ENCODE results near the gene DCTPP1. TPM values are rescaled to one million over a fixed set of nuclear protein-coding genes. Genes with fewer than 3 reads are reported as not detected.
"Not testable (repeated sequence)": the region's sequence is repeated elsewhere in the genome, so short reads cannot be mapped to it uniquely, and the experiment has no call there.

The DCTPP1 gene
- total RNA-seq (10 to 100 TPM; 15.0 to 18.0 TPM), polyA plus RNA-seq (100 to 1,000 TPM in 1 of 2 donors, 10 to 100 TPM in 1; 87.0 to 115 TPM)

DNA sequence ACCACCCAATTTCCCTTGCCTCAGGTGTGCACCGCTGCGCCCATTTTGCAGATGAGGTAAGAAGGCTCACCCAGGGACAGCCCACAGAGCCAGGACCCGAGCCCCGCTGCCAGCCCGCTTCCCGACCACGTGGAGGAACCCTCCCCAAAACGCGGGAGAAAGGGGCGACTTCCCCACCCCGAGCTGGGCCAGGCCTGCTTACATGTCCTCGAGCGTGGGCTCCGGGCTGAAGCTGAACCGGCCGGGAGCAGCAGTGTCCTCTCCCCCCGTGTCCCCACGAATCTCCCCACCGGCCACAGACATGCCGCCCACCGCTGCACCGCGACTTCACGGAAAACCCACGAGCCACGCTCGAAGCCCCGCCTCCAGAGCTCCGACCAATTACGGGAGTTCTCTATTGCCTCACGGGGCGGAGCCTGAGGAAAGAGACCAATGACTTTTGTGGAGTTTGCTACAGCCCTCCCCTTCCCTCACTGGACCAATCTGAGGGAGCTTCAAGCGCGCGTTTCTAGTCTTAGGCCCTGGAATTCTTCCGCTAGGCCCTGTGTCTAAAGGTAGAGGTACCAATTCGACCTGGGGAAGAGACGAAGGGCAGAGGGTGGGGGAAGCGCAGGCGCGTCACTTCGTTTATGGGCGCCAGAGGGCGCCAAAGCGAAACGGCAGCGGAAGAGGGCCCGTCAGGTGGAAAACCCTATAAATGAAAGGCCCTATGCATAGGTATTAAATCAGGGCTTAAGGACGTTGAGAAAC, at the start of gene DCTPP1:
Gene DCTPP1 (minus strand): TSS at position 353 of the 750 bp plus-strand sequence. CDS start 50 bp downstream, at position 303.
- Histone ChIP-seq H3K9me3 (ENCODE audit: control insufficient read depth in 1 of 2, low read length in 2 of 2) (no peaks in the 10 kb centered on the region), H3K36me3 (ENCODE audit: insufficient read depth, low read length) (peaks cover 8% of the 10 kb centered on the region), H3K4me3 (ENCODE audit: low read length in 2 of 2) (peak within 1 kb of the TSS; percentile 76 to 84), H3K27ac (ENCODE audit: low read depth, low read length) (peak within 1 kb of the TSS; percentile 72), H3K4me1 (ENCODE audit: insufficient read depth, low read length) (peaks cover 32% of the 10 kb centered on the region), H3K27me3 (ENCODE audit: insufficient read depth, low read length) (no peaks in the 10 kb centered on the region)
- peaks cover 15 to 16% of the 10 kb centered on the region in 2 donors for H3K36me3 Mint-ChIP-seq
- peak within 1 kb of the TSS in 1 of 8 donors; percentile 35 for H3K4me3 Mint-ChIP-seq
- H3K27ac Mint-ChIP-seq: peak within 1 kb of the TSS in 2 of 7 donors; percentile 70 to 84
- no peaks in the 10 kb centered on the region for H3K9me3 Mint-ChIP-seq
- ChIA-PET CTCF (ENCODE audit: partially characterized antibody) (interaction anchor here (0.6 to 2.6 kb wide), 55 partner anchors 8 to 364 kb away, joined by 3 to 39 read pairs (median 5); partner anchors contain the start of genes ALDOA, CORO1A, SEPHS2 and ZNF688), POLR2A (ENCODE audit: partially characterized antibody) (interaction anchor here (0.6 to 3.0 kb wide), 50 partner anchors 11 to 1446 kb away, joined by 3 to 91 read pairs (median 8); partner anchors contain the start of genes ALDOA, CD2BP2, CORO1A and FBRS)
- intact Hi-C loops (cut with micrococcal nuclease): loop anchor here (1.0 to 2.0 kb wide), 12 partner anchors 12 to 228 kb away; partner anchors contain the start of genes FBRS, ITGAL, SEPHS2 and ZNF764
- no peaks in the 10 kb centered on the region for H3K27me3 Mint-ChIP-seq
- peaks cover 17 to 28% (median 21%) of the 10 kb centered on the region in 4 donors for H3K4me1 Mint-ChIP-seq
- DNase-seq: peak; percentile 95 to 99 (median 98)

- H3K9me3 Mint-ChIP-seq: no peaks in the 10 kb centered on the region
- Histone ChIP-seq H3K27ac (ENCODE audit: low read depth, low read length) (no peak overlapping the region), H3K4me3 (ENCODE audit: low read length in 2 of 2) (no peak overlapping the region), H3K4me1 (ENCODE audit: insufficient read depth, low read length) (peaks cover 87% of the 10 kb centered on the region), H3K36me3 (ENCODE audit: insufficient read depth, low read length) (peaks cover 57% of the 10 kb centered on the region), H3K9me3 (ENCODE audit: control insufficient read depth in 1 of 2, low read length in 2 of 2) (no peaks in the 10 kb centered on the region), H3K27me3 (ENCODE audit: insufficient read depth, low read length) (no peaks in the 10 kb centered on the region)
- peak overlapping the region; percentile 25 to 95 (median 80) for H3K27ac Mint-ChIP-seq
- no peaks in the 10 kb centered on the region for H3K27me3 Mint-ChIP-seq
- intact Hi-C loops (cut with micrococcal nuclease): loop anchor here (10.0 kb wide), 1 partner anchor 46 kb away; the partner anchor contains the start of gene ZNF768
- POLR2A ChIA-PET (ENCODE audit: partially characterized antibody): interaction anchor here (0.8 to 41.1 kb wide), 10 partner anchors 8 to 93 kb away, joined by 3 to 1162 read pairs (median 8); partner anchors contain the start of genes DCTPP1, ITGAL, SEPHS2 and ZNF688
- CTCF ChIA-PET (ENCODE audit: partially characterized antibody): interaction anchor here (1.5 to 5.5 kb wide), 3 partner anchors 9 to 29 kb away, joined by 5 to 45 read pairs (median 7); no protein-coding TSS in a partner anchor
- H3K4me1 Mint-ChIP-seq: peaks cover 40 to 82% (median 54%) of the 10 kb centered on the region in 4 donors
- DNase-seq: no peak
- H3K36me3 Mint-ChIP-seq: peaks cover 57 to 73% of the 10 kb centered on the region in 2 donors
- peak overlapping the region in 2 of 8 donors; percentile 40 to 48 for H3K4me3 Mint-ChIP-seq
Measured at GRCh38 chr16:30478766-30479478, 49.1 kb upstream of the DCTPP1 start.

- Histone ChIP-seq H3K4me1 (ENCODE audit: insufficient read depth, low read length) (peaks cover 76% of the 10 kb centered on the region), H3K27ac (ENCODE audit: low read depth, low read length) (peak overlapping the region; percentile 3), H3K36me3 (ENCODE audit: insufficient read depth, low read length) (peaks cover 46% of the 10 kb centered on the region)
- H3K9me3 Mint-ChIP-seq; H3K4me3 ChIP-seq (ENCODE audit: low read length in 2 of 2); H3K9me3 ChIP-seq (ENCODE audit: control insufficient read depth in 1 of 2, low read length in 2 of 2); DNase-seq; H3K27me3 Mint-ChIP-seq; H3K27me3 ChIP-seq (ENCODE audit: insufficient read depth, low read length): not testable (repeated sequence)
- Mint-ChIP-seq H3K4me1 (peaks cover 38 to 77% (median 55%) of the 10 kb centered on the region in 4 donors), H3K36me3 (peaks cover 51 to 74% of the 10 kb centered on the region in 2 donors), H3K27ac (peak overlapping the region; percentile 79 to 95 (median 91)), H3K4me3 (peak overlapping the region in 5 of 8 donors; percentile 15 to 66 (median 38))
- ChIA-PET CTCF (ENCODE audit: partially characterized antibody) (interaction anchor here (0.7 to 7.1 kb wide), 4 partner anchors 20 to 120 kb away, joined by 3 to 143 read pairs (median 5); partner anchors contain the start of gene SEPHS2), POLR2A (ENCODE audit: partially characterized antibody) (interaction anchor here (1.2 to 41.1 kb wide), 6 partner anchors 17 to 80 kb away, joined by 3 to 1162 read pairs (median 20); partner anchors contain the start of genes DCTPP1, SEPHS2 and ZNF764)
- intact Hi-C loops (cut with micrococcal nuclease): loop anchor here (10.0 kb wide), 1 partner anchor 47 kb away; the partner anchor contains the start of gene ZNF768
Measured at GRCh38 chr16:30477773-30478172, 47.9 kb upstream of the DCTPP1 start.

DNA sequence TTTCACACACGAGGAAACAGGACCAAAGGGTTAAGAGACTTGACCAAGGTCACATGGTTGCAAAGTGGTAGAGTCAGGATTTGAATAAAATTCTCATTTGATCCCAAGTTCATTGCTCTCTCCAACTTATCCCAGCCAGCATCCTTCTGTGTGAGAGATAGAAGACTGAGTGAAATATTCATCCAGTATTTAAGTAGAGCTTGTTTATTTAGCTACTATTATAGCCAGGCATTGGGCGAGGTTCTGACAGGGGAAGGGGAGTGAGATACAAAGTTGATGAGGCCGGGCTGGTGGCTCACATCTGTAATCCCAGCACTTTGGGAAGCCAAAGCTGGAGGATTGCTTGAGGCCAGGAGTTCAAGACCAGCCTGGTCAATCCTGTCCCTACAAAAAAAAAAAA, 47.2 kb upstream of the DCTPP1 start:
- Mint-ChIP-seq H3K36me3 (peaks cover 45 to 74% of the 10 kb centered on the region in 2 donors), H3K9me3 (no peaks in the 10 kb centered on the region), H3K27me3 (no peaks in the 10 kb centered on the region), H3K27ac (peak overlapping the region; percentile 79 to 95 (median 91)), H3K4me1 (peaks cover 37 to 78% (median 55%) of the 10 kb centered on the region in 4 donors), H3K4me3 (peak overlapping the region in 3 of 8 donors; percentile 6 to 32 (median 20))
- peaks cover 38% of the 10 kb centered on the region for H3K36me3 ChIP-seq (ENCODE audit: insufficient read depth, low read length)
- H3K27me3 ChIP-seq (ENCODE audit: insufficient read depth, low read length): no peaks in the 10 kb centered on the region
- DNase-seq: no peak
- no peaks in the 10 kb centered on the region for H3K9me3 ChIP-seq (ENCODE audit: control insufficient read depth in 1 of 2, low read length in 2 of 2)
- CTCF ChIA-PET (ENCODE audit: partially characterized antibody): interaction anchor here (0.7 to 7.1 kb wide), 6 partner anchors 19 to 121 kb away, joined by 3 to 143 read pairs (median 4); partner anchors contain the start of genes DCTPP1, SEPHS2 and ZNF747
- intact Hi-C loops (cut with micrococcal nuclease): loop anchor here (10.0 kb wide), 1 partner anchor 48 kb away; the partner anchor contains the start of gene ZNF768
- H3K27ac ChIP-seq (ENCODE audit: low read depth, low read length): peak overlapping the region; percentile 11
- peaks cover 74% of the 10 kb centered on the region for H3K4me1 ChIP-seq (ENCODE audit: insufficient read depth, low read length)
- H3K4me3 ChIP-seq (ENCODE audit: low read length in 2 of 2): no peak overlapping the region
- POLR2A ChIA-PET (ENCODE audit: partially characterized antibody): interaction anchor here (1.0 to 41.1 kb wide), 8 partner anchors 17 to 81 kb away, joined by 3 to 1162 read pairs (median 17); partner anchors contain the start of genes DCTPP1, SEPHS2 and ZNF764

DNA sequence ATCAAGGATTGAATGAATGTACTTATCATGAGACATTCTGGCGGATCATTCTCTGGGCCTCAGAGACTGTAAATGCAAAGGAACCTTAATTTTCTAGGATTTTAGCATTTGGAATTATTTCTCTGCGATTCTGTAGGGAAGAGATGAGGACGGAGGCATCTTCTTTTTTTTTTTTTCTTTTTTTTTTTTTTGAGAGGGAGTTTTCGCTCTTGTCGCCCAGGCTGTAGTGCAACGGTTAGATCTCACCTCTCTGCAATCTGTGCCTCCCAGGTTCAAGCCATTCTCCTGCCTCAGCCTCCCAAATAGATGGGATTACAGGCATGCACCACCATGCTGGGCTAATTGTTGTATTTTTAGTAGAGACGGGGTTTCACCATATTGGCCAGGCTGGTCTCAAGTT, 44.9 kb upstream of the DCTPP1 start:
- intact Hi-C loops (cut with micrococcal nuclease): loop anchor here (10.0 kb wide), 1 partner anchor 50 kb away; the partner anchor contains the start of gene ZNF768

DNA sequence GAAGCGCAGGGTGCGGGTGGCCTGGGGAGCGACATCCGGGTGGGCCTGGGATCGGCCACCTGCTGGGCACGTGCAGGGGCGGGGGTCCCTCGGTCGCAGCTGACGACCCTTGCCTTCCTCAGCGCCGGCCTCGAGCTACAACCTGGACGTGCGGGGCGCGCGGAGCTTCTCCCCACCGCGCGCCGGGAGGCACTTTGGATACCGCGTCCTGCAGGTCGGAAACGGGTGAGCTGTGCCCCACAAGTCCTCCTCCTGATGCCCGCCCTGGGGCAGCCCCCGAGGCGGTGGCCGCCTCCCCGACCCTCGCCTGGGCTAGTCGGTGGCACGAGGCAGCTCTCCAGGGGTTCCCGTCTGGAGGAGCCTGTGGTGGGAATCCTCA, 44.2 kb upstream of the DCTPP1 start:
- Histone ChIP-seq H3K27ac (ENCODE audit: low read depth, low read length) (peak overlapping the region; percentile 89), H3K36me3 (ENCODE audit: insufficient read depth, low read length) (peaks cover 12% of the 10 kb centered on the region), H3K4me3 (ENCODE audit: low read length in 2 of 2) (peak overlapping the region; percentile 77 to 96), H3K9me3 (ENCODE audit: control insufficient read depth in 1 of 2, low read length in 2 of 2) (no peaks in the 10 kb centered on the region), H3K4me1 (ENCODE audit: insufficient read depth, low read length) (peaks cover 80% of the 10 kb centered on the region), H3K27me3 (ENCODE audit: insufficient read depth, low read length) (no peaks in the 10 kb centered on the region)
- ChIA-PET CTCF (ENCODE audit: partially characterized antibody) (interaction anchor here (0.8 to 7.1 kb wide), 9 partner anchors 9 to 141 kb away, joined by 3 to 143 read pairs (median 4); partner anchors contain the start of genes DCTPP1 and SEPHS2), POLR2A (ENCODE audit: partially characterized antibody) (interaction anchor here (0.8 to 41.1 kb wide), 18 partner anchors 8 to 176 kb away, joined by 3 to 1162 read pairs (median 10); partner anchors contain the start of genes DCTPP1, PRR14, SEPHS2 and ZNF688)
- Mint-ChIP-seq H3K27ac (peak overlapping the region in 6 of 7 donors; percentile 93 to 97 (median 96)), H3K27me3 (no peaks in the 10 kb centered on the region), H3K36me3 (peaks cover 32 to 53% of the 10 kb centered on the region in 2 donors), H3K4me3 (peak overlapping the region; percentile 98 to 99 (median 98)), H3K9me3 (no peaks in the 10 kb centered on the region), H3K4me1 (peaks cover 40 to 81% (median 55%) of the 10 kb centered on the region in 4 donors)
- DNase-seq: no peak
- intact Hi-C loops (cut with micrococcal nuclease): loop anchor here (10.0 kb wide), 1 partner anchor 51 kb away; the partner anchor contains the start of gene ZNF768

More for the DNA sequence above, 44.9 kb upstream of the DCTPP1 start:
- no peaks in the 10 kb centered on the region for H3K27me3 Mint-ChIP-seq
- CTCF ChIA-PET (ENCODE audit: partially characterized antibody): interaction anchor here (1.3 to 7.1 kb wide), 7 partner anchors 8 to 61 kb away, joined by 3 to 143 read pairs (median 9); partner anchors contain the start of genes DCTPP1 and SEPHS2
- H3K9me3 ChIP-seq (ENCODE audit: control insufficient read depth in 1 of 2, low read length in 2 of 2): no peaks in the 10 kb centered on the region
- H3K27ac ChIP-seq (ENCODE audit: low read depth, low read length): peak overlapping the region; percentile 89
- H3K27me3 ChIP-seq (ENCODE audit: insufficient read depth, low read length): no peaks in the 10 kb centered on the region
- H3K9me3 Mint-ChIP-seq: no peaks in the 10 kb centered on the region
- H3K4me3 ChIP-seq (ENCODE audit: low read length in 2 of 2): peak overlapping the region; percentile 77 to 96
- H3K36me3 ChIP-seq (ENCODE audit: insufficient read depth, low read length): peaks cover 18% of the 10 kb centered on the region
- peaks cover 80% of the 10 kb centered on the region for H3K4me1 ChIP-seq (ENCODE audit: insufficient read depth, low read length)
- H3K27ac Mint-ChIP-seq: peak overlapping the region; percentile 42 to 94 (median 89)
- peaks cover 39 to 77% (median 55%) of the 10 kb centered on the region in 4 donors for H3K4me1 Mint-ChIP-seq
- H3K36me3 Mint-ChIP-seq: peaks cover 32 to 57% of the 10 kb centered on the region in 2 donors
- POLR2A ChIA-PET (ENCODE audit: partially characterized antibody): interaction anchor here (1.1 to 41.1 kb wide), 12 partner anchors 7 to 175 kb away, joined by 3 to 1162 read pairs (median 18); partner anchors contain the start of genes DCTPP1, PRR14, SEPHS2 and ZNF688
- DNase-seq: no peak
- H3K4me3 Mint-ChIP-seq: peak overlapping the region; percentile 89 to 99 (median 98)

All from CD4-positive, alpha-beta memory T cell (primary cell).